PC-3 (cell line): Measurements from ENCODE around the gene FXYD1.
"Not testable (repeated sequence)": the region's sequence is repeated elsewhere in the genome, so short reads cannot be mapped to it uniquely, and the experiment has no call there.

Experiments used
- EZH2 ChIP-seq: fragments of 300-600 bp; sonication (generic); IDR thresholded peaks from one replicate; pipeline ENCODE4 v1.6.1; 2017; ENCODE audit warnings: antibody characterized with exemption, mild to moderate bottlenecking, low read length; ENCODE audit not compliant: unreplicated experiment
- EZH2phosphoT487 ChIP-seq: fragments of 300-600 bp; sonication (generic); IDR thresholded peaks from 2 replicates; pipeline ENCODE4 v1.6.1; 2018; ENCODE audit warnings: mild to moderate bottlenecking, antibody characterized with exemption, low read length, borderline replicate concordance
- TF ChIP-seq, protein P1 (sequence below): fragments of 300-600 bp; sonication (generic); conservative IDR thresholded peaks from 2 replicates; pipeline ENCODE4 v1.5.1; 2017; ENCODE audit warnings: antibody characterized with exemption, low read depth, mild to moderate bottlenecking, low read length

DNA sequence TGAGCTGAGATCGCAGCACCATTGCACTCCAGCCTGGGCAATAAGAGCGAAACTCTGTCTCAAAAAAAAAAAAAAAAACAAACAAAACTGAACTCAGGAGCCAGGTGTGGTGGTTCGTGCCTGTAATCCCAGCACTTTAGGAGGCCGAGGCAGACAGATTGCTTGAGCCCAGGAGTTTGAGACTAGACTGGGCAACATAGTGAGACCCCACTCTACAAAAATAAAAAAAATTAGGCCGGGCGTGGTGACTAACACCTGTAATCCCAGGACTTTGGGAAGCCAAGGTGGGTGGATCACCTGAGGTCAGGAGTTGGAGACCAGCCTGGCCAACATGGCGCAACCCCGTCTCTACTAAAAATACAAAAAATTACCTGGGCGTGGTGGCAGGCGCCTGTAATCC lies 36.7 kb upstream of the FXYD1 start:
- TF ChIP-seq, protein P1, sequence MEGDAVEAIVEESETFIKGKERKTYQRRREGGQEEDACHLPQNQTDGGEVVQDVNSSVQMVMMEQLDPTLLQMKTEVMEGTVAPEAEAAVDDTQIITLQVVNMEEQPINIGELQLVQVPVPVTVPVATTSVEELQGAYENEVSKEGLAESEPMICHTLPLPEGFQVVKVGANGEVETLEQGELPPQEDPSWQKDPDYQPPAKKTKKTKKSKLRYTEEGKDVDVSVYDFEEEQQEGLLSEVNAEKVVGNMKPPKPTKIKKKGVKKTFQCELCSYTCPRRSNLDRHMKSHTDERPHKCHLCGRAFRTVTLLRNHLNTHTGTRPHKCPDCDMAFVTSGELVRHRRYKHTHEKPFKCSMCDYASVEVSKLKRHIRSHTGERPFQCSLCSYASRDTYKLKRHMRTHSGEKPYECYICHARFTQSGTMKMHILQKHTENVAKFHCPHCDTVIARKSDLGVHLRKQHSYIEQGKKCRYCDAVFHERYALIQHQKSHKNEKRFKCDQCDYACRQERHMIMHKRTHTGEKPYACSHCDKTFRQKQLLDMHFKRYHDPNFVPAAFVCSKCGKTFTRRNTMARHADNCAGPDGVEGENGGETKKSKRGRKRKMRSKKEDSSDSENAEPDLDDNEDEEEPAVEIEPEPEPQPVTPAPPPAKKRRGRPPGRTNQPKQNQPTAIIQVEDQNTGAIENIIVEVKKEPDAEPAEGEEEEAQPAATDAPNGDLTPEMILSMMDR = not testable (repeated sequence)
- not testable (repeated sequence) for TF ChIP-seq EZH2phosphoT487, EZH2
